HepG2 (cell line): Measurements from ENCODE around the gene SMPD1. TPM values are rescaled to one million over a fixed set of nuclear protein-coding genes. Genes with fewer than 3 reads are reported as not detected.

Experiments
- ATAC-seq: fragments of 200-7000 bp; cut with Tn5 transposase; 3 replicates; pipeline ENCODE4 v1.9.1; 2020; ENCODE audit warnings: mild to moderate bottlenecking, moderate library complexity
- BruUV-seq: library from RNA; stranded (reverse); fragments of 400-500 nt; replicated peaks from 2 replicates; lab custom pipeline; 2021; lab: Mats Ljungman, UMichigan
- CTCF ChIA-PET: fragments of 300-600 bp; formaldehyde crosslinking; extraction: SDS; loops from one replicate; lab custom pipeline; 2021; ENCODE audit warnings: low total read pairs, inconsistent platforms, low intra/inter-chr PET ratio; lab: Yijun Ruan, JAX
- POLR2A ChIA-PET: fragments of 350-600 bp; sonication (Branson Sonifier 250); formaldehyde crosslinking; loops from one replicate; lab custom pipeline; 2020; ENCODE audit warnings: antibody characterized with exemption, inconsistent platforms; lab: Yijun Ruan, JAX
- DNase-seq: peaks from one replicate; pipeline ENCODE4 v3.0.0-alpha.2; 2015; ENCODE audit warnings: low spot score
- FAIRE-seq: peaks from 3 replicates; lab custom pipeline; 2011; peaks lifted over from hg19 to GRCh38; lab: Jason Lieb, UNC
- H2AFZ ChIP-seq: one replicate; pipeline ENCODE4 v1.6.1; 2011; ENCODE audit warnings: low read length, inconsistent platforms
- H3K27ac ChIP-seq: fragments of 300-600 bp; 3 replicates; pipeline ENCODE4 v1.8.0; 2011; ENCODE audit warnings: mixed run types, mild to moderate bottlenecking, mixed read lengths, low read length, inconsistent platforms; ENCODE audit not compliant: insufficient read depth; ENCODE audit errors: extremely low read length
- H3K27me3 ChIP-seq, 2 experiments: fragments of 200-600 bp in 1 of 2; 2 replicates in 1 of 2; 3 replicates in 1 of 2; pipeline versions ENCODE4 v1.6.0 to v1.8.0; 2011; ENCODE audit warnings: low read length in 2 of 2, mild to moderate bottlenecking in 2 of 2, moderate library complexity in 2 of 2, inconsistent platforms in 1 of 2; ENCODE audit not compliant: insufficient read depth in 2 of 2, control insufficient read depth in 1 of 2
- H3K36me3 ChIP-seq, 2 experiments: fragments of 200-600 bp in 1 of 2; replicated peaks in 1 of 2; 2 replicates in 1 of 2; 3 replicates in 1 of 2; pipeline versions ENCODE4 v1.5.1 to v1.8.0; 2011; ENCODE audit warnings: low read length in 2 of 2, inconsistent platforms in 1 of 2; ENCODE audit not compliant: insufficient read depth in 2 of 2, control insufficient read depth in 1 of 2
- H3K4me1 ChIP-seq: 2 replicates; pipeline ENCODE4 v1.5.1; 2012; ENCODE audit warnings: low read length, inconsistent platforms; ENCODE audit not compliant: insufficient read depth
- H3K4me2 ChIP-seq: 2 replicates; pipeline ENCODE4 v1.6.0; 2011; ENCODE audit warnings: low read depth, low read length, inconsistent platforms
- H3K4me3 ChIP-seq, 3 experiments: fragments of 200-600 bp in 1 of 3; sonication (generic), shearing (Covaris generic) in 1 of 3; replicated peaks in 1 of 3; 2 replicates each; pipeline ENCODE4 v1.5.1; 2011 to 2016; ENCODE audit warnings: low read length in 3 of 3, inconsistent platforms in 2 of 3, low read depth in 2 of 3, mild to moderate bottlenecking in 2 of 3, control low read depth in 1 of 3, mixed read lengths in 1 of 3; ENCODE audit not compliant: insufficient read depth in 1 of 3
- H3K79me2 ChIP-seq: one replicate; pipeline ENCODE4 v1.6.1; 2011; ENCODE audit warnings: low read length, inconsistent platforms; ENCODE audit not compliant: insufficient read depth
- H3K9ac ChIP-seq: 2 replicates; pipeline ENCODE4 v1.6.0; 2011; ENCODE audit warnings: mild to moderate bottlenecking, low read depth, low read length, inconsistent platforms; ENCODE audit not compliant: insufficient read depth
- H3K9me3 ChIP-seq: 2 replicates; pipeline ENCODE4 v1.5.1; 2012; ENCODE audit warnings: mild to moderate bottlenecking, low read length
- H4K20me1 ChIP-seq: 2 replicates; pipeline ENCODE4 v1.6.0; 2011; ENCODE audit warnings: inconsistent platforms, mild to moderate bottlenecking, low read length, moderate library complexity; ENCODE audit not compliant: insufficient read depth
- CBFB ChIP-seq: sonication (generic); formaldehyde crosslinking; IDR thresholded peaks from 2 replicates; pipeline ENCODE4 v1.4.0; 2020; ENCODE audit warnings: missing genetic modification reagents
- RAD51 ChIP-seq: fragments of 450-650 bp; IDR thresholded peaks from 2 replicates; pipeline ENCODE4 v1.6.1; 2016; ENCODE audit warnings: borderline replicate concordance
- TSC22D2 ChIP-seq: sonication (generic); formaldehyde crosslinking; IDR thresholded peaks from 2 replicates; pipeline ENCODE4 v1.5.1; 2020; ENCODE audit warnings: missing genetic modification reagents, mild to moderate bottlenecking, borderline replicate concordance
- ZNF143 ChIP-seq: sonication (generic); formaldehyde crosslinking; IDR thresholded peaks from 2 replicates; pipeline ENCODE4 v1.4.0; 2020; ENCODE audit warnings: missing genetic modification reagents
- ZNF234 ChIP-seq: sonication (generic); formaldehyde crosslinking; conservative IDR thresholded peaks from 2 replicates; pipeline ENCODE4 v1.5.1; 2020; ENCODE audit warnings: mild to moderate bottlenecking, missing genetic modification reagents
- ZNF75D ChIP-seq: sonication (generic); formaldehyde crosslinking; IDR thresholded peaks from 2 replicates; pipeline ENCODE4 v1.8.1; 2023; ENCODE audit warnings: missing genetic modification reagents, mild to moderate bottlenecking, borderline replicate concordance
- ZZZ3 ChIP-seq: sonication (generic); formaldehyde crosslinking; IDR thresholded peaks from 2 replicates; pipeline ENCODE4 v1.4.0; 2020; ENCODE audit warnings: missing genetic modification reagents, mild to moderate bottlenecking, borderline replicate concordance
- WGBS: methylation state at CpG from one replicate; pipeline ENCODE4 v1.1.6; 2017; ENCODE audit warnings: low lambda C conversion rate; 5-methylcytosine and 5-hydroxymethylcytosine counted together
- in situ Hi-C: cut with HindIII; loops from 2 replicates; pipeline ENCODE4 v1.10.0; 2017; ENCODE audit warnings: low pct_unique_long_range_greater_than_20kb; ENCODE audit not compliant: extremely low pct_ligation_motif_present
- intact Hi-C: fragments of 100-400 bp; cut with micrococcal nuclease; formaldehyde crosslinking; loops from one replicate; pipeline ENCODE4 v1.10.0; 2022; ENCODE audit not compliant: unreplicated experiment
- polyA plus RNA-seq, 8 experiments: library from polyadenylated mRNA; depleted of rRNA in 3 of 8; stranded (reverse) in 7 of 8; unstranded in 1 of 8; fragments of >200 nt; fragmentation: Illumina TruSeq in 4 of 8; extraction: Trizol in 4 of 8; gene quantifications; 2 replicates each; pipeline versions ENCODE4 v1.2.1 to v1.2.3, GENCODE V29; 2011 to 2016; ENCODE audit warnings: low read depth in 4 of 8, missing spikeins in 1 of 8, mixed read lengths in 1 of 8; ENCODE audit not compliant: insufficient read depth in 1 of 8
- total RNA-seq, 5 experiments: library from RNA; depleted of rRNA; stranded (reverse); fragments of >200 nt; fragmentation: Illumina TruSeq; extraction: Trizol; gene quantifications; 2 replicates each; pipeline ENCODE4 v1.2.3, GENCODE V29; 2016; ENCODE audit warnings: low read depth in 1 of 5
- TF ChIP-seq, protein P1 (sequence below): sonication (generic); formaldehyde crosslinking; IDR thresholded peaks from 2 replicates; pipeline ENCODE4 v1.4.0; 2020; ENCODE audit warnings: mild to moderate bottlenecking, missing genetic modification reagents
- TF ChIP-seq, protein P2 (sequence below): sonication (generic); formaldehyde crosslinking; IDR thresholded peaks from 2 replicates; pipeline ENCODE4 v1.4.0; 2020; ENCODE audit warnings: missing genetic modification reagents
- TF ChIP-seq, protein P3 (sequence below): sonication (generic); formaldehyde crosslinking; IDR thresholded peaks from 2 replicates; pipeline ENCODE4 v1.9.0; 2021; ENCODE audit warnings: missing genetic modification reagents, borderline replicate concordance

SMPD1 gene
- total and polyA plus RNA-seq, 2 of the 13 experiments (the other 11 are each of a cell fraction or from before 2014, with no cell fraction given), result 6.3 to 8.4 TPM

DNA sequence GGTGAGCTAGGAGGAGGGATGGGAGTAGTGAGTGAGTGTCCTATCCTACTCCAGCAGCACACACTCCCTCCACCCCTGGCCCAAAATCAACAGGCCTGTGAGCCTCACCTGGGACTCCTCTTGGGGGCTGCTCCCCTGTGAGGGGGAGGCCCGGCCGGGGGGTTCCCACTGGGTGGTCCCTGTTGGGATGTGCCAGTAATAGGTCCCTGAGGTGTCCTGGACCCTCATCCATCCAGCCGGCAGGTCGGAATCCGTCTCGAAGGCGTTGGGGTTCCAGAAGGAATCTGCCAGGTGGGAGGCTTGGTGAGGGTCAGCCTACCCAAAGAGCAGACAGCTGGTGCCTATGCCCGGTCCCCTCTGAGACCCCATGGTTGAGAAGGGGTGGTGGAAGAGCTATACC lies 13.3 kb downstream of the SMPD1 start:
- Histone ChIP-seq H3K4me2 (no peak overlapping the region), H3K36me3 (no peaks in the 10 kb centered on the region), H3K4me1 (peaks cover 27% of the 10 kb centered on the region), H3K4me3 (no peak overlapping the region), H3K79me2 (no peaks in the 10 kb centered on the region), H4K20me1 (no peaks in the 10 kb centered on the region), H3K9ac (no peak overlapping the region), H3K27me3 (peaks cover 0 to under 1% of the 10 kb centered on the region in 2 experiments; a peak in 1 of 5 replicates), H3K27ac (no peak overlapping the region), H2AFZ (no peak overlapping the region), H3K9me3 (no peaks in the 10 kb centered on the region)
- TF ChIP-seq ZNF234 (CRISPR knock-in tag) (no peak), RAD51 (no peak), ZNF143 (no peak), ZZZ3 (CRISPR knock-in tag) (no peak), TSC22D2 (CRISPR knock-in tag) (no peak), CBFB (CRISPR knock-in tag) (no peak), ZNF75D (CRISPR knock-in tag) (no peak)
- TF ChIP-seq, protein P1, sequence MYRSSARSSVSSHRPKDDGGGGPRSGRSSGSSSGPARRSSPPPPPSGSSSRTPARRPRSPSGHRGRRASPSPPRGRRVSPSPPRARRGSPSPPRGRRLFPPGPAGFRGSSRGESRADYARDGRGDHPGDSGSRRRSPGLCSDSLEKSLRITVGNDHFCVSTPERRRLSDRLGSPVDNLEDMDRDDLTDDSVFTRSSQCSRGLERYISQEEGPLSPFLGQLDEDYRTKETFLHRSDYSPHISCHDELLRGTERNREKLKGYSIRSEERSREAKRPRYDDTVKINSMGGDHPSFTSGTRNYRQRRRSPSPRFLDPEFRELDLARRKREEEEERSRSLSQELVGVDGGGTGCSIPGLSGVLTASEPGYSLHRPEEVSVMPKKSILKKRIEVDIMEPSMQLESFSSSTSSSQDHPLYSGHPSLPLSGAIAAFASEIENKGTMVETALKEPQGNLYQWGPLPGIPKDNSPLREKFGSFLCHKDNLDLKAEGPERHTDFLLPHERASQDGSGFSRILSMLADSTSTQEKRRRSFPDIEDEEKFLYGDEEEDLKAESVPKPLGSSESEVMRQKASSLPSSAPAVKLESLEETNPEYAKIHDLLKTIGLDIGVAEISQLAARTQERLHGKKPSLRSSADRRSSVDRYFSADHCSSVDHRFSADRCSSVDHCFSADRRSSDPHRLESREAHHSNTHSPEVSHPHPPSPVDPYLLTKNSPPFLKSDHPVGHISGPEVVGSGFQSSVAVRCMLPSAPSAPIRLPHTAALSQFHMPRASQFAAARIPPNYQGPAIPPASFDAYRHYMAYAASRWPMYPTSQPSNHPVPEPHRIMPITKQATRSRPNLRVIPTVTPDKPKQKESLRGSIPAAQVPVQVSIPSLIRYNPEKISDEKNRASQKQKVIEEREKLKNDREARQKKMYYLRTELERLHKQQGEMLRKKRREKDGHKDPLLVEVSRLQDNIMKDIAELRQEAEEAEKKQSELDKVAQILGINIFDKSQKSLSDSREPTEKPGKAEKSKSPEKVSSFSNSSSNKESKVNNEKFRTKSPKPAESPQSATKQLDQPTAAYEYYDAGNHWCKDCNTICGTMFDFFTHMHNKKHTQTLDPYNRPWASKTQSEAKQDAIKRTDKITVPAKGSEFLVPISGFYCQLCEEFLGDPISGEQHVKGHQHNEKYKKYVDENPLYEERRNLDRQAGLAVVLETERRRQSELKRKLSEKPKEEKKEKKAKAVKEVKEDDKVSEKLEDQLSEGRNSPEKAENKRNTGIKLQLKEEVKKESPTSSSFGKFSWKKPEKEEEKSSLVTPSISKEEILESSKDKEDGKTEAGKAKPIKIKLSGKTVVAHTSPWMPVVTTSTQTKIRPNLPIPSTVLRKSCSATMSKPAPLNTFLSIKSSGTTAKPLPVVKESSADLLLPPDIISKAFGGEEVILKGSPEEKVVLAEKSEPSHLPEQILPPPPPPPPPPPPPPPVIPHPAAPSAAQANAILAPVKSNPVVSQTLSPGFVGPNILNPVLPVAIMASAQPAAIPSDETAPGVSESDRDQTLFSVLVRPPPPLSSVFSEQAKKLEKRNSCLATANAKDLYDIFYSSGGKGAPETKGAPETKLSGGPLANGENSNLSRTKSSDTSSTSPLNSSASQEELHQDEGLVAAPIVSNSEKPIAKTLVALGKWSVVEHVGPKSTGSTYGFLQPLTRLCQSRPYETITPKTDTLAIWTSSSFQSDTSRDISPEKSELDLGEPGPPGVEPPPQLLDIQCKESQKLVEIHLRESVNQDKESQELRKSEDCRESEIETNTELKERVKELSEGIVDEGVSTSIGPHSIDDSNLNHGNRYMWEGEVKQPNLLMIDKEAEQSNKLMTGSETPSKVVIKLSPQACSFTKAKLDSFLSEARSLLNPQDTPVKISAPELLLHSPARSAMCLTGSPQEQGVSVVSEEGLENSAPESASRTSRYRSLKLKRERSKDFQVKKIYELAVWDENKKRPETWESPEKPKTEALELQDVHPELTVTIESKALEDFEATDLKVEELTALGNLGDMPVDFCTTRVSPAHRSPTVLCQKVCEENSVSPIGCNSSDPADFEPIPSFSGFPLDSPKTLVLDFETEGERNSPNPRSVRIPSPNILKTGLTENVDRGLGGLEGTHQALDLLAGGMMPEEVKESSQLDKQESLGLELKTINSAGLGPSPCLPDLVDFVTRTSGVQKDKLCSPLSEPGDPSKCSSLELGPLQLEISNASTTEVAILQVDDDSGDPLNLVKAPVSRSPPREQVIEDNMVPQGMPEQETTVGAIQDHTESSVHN (CRISPR knock-in tag), result no peak
- TF ChIP-seq, protein P2, sequence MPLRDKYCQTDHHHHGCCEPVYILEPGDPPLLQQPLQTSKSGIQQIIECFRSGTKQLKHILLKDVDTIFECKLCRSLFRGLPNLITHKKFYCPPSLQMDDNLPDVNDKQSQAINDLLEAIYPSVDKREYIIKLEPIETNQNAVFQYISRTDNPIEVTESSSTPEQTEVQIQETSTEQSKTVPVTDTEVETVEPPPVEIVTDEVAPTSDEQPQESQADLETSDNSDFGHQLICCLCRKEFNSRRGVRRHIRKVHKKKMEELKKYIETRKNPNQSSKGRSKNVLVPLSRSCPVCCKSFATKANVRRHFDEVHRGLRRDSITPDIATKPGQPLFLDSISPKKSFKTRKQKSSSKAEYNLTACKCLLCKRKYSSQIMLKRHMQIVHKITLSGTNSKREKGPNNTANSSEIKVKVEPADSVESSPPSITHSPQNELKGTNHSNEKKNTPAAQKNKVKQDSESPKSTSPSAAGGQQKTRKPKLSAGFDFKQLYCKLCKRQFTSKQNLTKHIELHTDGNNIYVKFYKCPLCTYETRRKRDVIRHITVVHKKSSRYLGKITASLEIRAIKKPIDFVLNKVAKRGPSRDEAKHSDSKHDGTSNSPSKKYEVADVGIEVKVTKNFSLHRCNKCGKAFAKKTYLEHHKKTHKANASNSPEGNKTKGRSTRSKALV (CRISPR knock-in tag), result no peak
- TF ChIP-seq, protein P3, sequence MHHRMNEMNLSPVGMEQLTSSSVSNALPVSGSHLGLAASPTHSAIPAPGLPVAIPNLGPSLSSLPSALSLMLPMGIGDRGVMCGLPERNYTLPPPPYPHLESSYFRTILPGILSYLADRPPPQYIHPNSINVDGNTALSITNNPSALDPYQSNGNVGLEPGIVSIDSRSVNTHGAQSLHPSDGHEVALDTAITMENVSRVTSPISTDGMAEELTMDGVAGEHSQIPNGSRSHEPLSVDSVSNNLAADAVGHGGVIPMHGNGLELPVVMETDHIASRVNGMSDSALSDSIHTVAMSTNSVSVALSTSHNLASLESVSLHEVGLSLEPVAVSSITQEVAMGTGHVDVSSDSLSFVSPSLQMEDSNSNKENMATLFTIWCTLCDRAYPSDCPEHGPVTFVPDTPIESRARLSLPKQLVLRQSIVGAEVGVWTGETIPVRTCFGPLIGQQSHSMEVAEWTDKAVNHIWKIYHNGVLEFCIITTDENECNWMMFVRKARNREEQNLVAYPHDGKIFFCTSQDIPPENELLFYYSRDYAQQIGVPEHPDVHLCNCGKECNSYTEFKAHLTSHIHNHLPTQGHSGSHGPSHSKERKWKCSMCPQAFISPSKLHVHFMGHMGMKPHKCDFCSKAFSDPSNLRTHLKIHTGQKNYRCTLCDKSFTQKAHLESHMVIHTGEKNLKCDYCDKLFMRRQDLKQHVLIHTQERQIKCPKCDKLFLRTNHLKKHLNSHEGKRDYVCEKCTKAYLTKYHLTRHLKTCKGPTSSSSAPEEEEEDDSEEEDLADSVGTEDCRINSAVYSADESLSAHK, result no peak
- ATAC-seq (no peak), DNase-seq (no peak), FAIRE-seq (no peak)
- intact Hi-C loops (no loop called here), in situ Hi-C loops (no loop called here)
- CTCF ChIA-PET, result no interaction called here
- no TSS peak for BruUV-seq
- POLR2A ChIA-PET, result interaction anchor here (1.2 kb wide), 1 partner anchor 15 kb away, joined by 4 read pairs; the partner anchor contains the start of gene APBB1
- 60% methylated on average over 1 of the region's 8 CpGs for WGBS
